ENCODE measurements around the gene HRH1.
"Not testable (repeated sequence)": the region's sequence is repeated elsewhere in the genome, so short reads cannot be mapped to it uniquely, and the experiment has no call there.

The HRH1 gene

DNA sequence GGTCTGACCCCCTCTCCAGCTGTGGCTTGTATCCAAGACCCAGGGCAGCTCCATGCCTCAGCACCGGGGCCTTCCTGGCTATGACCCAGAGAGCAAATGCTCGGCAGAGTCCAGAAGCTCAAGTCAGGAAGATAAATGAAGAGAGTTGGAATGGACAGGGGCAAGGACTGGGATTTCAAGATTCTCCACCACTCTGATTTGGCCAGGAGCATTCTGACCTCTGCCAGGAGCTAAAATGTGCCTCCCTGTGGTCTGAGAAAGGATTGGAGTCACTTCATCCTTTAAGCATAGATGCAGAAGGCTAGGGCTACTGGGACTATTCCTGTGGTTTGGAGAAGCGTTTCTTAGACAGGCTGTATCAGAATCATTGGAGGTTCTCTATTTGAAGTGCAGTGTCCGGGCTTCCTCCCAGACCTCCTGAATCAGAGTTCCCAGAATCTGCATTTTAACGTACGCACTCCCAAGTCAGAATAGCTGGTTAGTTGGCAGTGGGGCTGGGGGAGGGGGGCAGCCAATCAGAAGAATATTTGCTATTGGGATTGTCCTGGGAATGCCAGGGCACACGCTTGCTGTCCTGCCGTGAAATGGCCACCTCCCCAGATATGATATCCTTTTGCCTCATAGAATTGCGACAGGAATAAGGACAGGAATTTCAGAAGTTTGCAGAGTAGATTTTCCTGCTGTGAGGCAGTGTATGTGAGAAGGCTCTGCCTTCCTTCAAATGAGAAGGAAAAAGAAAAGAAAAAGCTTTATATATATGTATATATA, 57.4 kb downstream of the HRH1 start:
- no peak for DNase-seq

DNA sequence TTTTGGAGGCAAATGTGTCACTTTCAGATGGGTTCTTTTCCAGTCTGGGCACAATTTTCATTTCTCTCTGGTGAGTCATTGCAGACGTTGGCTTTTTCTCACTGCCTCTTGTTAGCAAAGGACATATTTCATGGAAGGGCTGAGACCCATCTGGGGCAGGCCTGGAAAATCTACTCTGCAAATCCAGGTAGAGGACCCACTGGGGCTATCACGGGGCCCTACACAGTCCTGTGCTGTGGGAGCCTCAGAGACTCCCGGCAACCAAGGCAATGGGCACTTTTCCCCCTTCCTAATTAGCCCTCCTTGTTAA, 58.0 kb downstream of the HRH1 start:
- no peak for DNase-seq

- no peak for DNase-seq
These were observed 58.5 kb downstream of the HRH1 start for GRCh38 chr3:11212784-11213183.

DNA sequence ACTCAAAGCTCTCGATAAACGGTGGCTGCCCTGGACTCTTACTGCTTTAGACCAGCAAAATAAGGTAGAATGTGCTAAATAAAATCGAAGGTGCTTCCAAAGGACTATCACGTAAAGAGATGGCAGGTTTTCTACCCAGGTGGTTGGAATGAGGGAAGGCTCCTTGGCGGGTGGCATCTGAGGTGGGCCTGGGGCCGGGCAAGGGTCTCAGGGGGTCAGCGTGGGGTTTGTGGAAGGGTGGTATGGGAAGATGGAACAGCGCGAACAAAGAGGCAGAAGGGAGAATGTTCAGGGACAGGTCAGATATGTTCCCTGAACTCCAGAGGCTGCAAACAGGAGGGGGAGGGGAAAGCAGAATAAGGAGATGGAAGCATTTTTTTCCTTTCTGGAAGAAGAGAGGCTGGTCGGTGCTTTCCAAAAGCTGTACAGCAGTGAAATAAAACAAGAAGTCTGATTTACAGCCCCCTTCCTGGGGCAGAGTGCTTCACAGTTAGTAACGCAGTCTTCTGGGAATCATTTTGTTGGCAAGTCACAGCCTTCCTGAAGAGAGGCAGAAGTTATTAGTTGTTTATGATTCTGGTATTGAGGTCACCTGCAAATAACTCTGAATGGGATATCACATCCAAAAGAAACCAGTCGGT, 59.6 kb downstream of the HRH1 start:
- no peak for DNase-seq

DNA sequence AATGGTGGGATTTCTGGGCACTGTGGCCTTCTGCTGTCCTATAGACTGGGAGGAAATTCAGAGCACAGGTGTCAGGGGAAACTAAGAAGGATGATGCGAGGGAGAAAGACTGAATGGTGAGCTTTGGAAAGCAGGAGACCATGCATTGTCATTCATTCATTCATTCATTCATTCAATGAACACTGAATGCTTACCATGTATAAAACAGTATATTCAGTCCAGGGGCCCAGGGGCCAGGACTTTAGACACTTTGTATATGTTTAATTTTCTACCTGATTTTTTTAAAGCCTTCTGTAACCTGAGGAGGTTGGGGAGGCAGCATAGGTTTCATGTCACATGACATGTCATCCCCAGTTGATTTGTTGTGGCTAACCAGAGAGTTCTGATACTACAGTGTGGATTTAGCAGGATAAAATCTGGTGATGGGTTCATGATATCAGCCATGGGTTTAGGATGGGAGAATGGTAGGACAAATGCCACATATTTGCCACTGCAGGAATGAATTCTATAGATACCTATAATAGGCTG, 60.2 kb downstream of the HRH1 start:
- DNase-seq = no peak

DNA sequence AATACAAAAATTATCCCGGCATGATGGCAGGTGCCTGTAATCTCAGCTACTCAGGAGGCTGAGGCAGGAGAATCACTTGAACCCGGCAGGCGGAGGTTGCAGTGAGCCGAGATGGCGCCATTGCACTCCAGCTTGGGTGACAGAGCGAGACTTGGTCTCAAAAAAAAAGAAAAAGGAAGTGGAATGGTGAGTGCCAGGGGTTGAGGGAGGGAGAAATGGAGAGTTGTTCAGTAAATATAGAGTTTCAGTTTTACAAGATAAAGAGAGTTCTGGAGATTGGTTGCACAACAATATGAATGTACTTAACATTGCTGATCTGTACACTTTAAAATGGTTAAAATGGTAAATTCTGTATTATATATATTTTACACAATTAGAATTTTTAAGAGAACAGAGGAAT, 63.1 kb downstream of the HRH1 start:
- not testable (repeated sequence) for DNase-seq

- DNase-seq = no peak
These were observed 65.9 kb downstream of the HRH1 start for GRCh38 chr3:11220230-11220629.

- no peak for DNase-seq
These were observed 67.6 kb downstream of the HRH1 start for GRCh38 chr3:11221818-11222415.

GRCh38 chr3:11224010-11224409, 69.7 kb downstream of the HRH1 start:
- no peak for DNase-seq

DNA sequence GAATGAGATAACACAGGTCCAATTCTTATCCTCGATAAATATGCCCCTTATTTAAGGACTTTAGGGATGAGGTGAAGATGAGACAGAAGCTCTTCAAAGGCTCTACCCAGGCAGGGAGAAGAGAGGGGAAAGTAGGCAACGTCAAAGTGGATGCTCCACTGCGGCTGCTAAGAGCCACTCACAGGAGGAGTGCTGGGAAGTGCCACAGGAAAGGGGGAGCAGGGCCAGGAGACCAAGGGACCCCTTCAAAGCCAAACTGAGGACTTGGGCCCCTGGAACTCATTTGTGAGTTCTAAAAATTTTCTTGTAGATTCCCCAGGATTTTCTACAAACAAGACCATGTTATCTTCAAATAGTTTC, 70.6 kb downstream of the HRH1 start:
- no peak for DNase-seq

GRCh38 chr3:11226042-11226370, 71.7 kb downstream of the HRH1 start:
- DNase-seq = no peak

DNA sequence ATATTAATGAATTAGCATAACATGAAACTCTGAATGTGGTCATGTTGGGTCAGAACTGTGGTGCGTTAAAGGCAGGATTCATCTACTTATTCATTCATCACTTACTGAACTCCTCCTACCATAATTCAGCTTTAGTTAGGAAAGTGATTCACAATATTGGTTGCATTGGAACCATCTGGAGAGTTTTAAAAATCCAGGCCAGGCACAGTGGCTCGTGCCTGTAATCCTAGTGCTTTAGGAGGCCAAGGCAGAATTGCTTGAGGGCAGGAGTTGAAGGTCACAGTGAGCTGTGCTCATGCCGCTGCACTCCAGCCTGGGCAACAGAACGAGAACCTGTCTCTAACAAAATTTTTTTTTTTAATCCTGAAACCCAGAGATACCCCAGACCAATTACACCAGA, 73.7 kb downstream of the HRH1 start:
- no peak for DNase-seq

- no peak for DNase-seq
These were observed 75.8 kb downstream of the HRH1 start for GRCh38 chr3:11230125-11230524.

DNA sequence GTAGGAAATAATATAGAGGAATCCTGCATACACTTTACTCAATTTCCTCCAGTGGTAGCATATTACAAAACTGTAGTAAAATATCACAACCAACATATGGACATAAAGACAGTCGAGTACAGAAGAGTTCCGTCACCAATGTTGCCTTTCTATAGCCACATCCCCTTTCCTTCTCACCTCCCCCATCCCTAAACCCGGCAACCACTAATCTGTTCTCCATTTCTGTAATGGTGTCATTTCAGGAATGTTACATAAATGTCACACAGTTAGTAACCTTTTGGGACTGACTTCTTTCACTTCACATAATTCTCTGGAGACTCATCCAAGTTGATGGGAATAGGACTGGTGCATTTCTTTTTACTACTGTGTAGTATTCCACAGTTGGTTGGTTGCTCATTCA, 76.5 kb downstream of the HRH1 start:
- DNase-seq = no peak

DNA sequence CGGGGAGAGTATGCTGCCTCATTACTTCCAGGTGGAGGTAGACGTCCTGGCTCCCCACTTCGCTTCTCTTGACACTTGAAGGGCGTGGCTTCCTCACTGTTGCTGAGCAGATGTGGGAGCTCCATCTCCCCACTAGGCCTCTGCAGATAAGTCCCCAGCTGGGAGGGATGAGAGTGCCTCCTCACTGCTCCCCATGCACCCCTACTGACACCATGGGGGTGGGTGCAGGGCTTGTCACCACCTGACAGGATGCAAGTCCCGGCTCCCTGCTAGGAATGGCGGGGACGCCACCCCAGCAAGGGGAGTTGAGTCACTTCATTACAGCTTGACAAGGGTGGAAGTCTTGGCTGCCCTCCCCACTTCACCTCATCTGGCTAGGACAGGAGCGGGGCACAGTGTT, 81.1 kb downstream of the HRH1 start:
- no peak for DNase-seq

DNA sequence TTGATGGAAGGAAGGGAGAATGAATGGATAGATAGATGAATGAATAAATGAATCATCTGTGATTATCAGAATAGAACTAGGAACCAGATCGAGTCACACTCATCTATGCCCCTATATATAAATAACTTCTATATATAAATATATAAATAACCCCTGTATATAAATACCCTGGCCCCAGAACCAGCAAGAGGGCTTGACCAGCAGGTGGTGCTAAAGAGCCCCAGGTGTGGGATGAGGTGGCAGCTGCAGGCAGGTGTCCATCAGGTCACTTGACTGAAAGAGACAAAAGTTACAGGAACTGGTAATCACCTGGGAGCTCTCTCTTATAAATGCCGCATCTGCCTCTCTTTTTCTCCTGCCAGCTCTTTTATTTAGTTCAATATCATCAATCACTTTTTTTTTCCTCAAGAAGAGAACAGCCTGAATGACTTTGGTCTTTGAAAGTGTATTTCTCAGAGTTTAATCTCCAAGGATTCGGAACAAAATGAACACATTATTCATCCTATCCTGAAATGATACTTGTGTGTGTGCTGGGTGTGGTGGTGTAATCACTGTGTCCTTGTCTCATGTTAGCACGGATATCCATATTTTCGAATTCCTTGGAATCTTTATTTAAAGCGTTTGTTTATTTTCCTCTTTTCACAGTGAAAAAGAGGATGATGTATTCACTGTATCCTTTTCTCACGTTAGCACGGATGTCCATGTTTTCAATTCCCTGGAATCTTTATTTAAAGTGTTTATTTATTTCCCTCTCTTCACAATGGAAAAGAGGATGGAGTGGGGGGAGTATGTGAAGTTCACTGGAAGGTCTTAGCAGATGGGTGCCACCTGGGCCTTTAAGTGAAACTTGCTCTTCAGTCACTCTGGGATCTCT, 82.5 kb downstream of the HRH1 start:
- peak; percentile 62 for DNase-seq

GRCh38 chr3:11238060-11238459, 83.8 kb downstream of the HRH1 start:
- no peak for DNase-seq

DNA sequence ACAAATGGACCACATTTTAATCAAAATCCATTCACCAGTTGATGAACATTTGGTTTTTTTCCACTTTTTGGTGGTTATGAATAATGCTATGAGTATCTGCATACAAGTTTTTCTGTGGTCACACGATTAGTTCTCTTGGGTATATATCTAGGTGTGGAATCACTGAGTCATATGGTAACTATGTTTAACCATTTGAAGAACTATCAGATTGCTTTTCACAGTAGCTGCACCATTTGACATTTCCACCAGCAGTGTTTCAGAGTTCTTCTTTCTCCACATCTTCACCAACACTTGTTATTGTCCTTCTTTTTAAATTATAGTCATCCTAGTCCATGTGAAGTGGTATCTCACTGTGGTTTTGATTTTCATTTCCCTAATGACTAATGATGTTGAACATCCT, 84.6 kb downstream of the HRH1 start:
- DNase-seq = no peak

- DNase-seq = no peak
These were observed 85.5 kb downstream of the HRH1 start for GRCh38 chr3:11239796-11240195.

DNA sequence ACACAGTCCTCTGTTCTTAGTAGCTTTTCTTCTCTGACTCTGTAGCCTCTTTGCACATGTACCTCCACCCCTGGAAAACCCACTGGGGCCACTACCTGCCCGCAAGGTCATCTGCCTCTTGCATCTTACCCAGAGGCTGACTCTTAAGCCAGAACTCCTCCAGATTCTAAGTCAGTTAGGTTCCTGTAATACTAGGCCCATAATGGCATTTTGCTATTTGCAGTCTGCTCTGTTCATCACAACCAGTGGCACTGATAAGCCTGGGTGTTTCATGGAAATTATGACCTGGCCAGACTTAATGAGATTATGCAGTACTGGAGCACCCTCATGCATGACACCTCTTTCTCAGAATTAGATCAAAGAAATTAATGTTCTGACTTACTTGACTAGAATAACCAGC, 86.2 kb downstream of the HRH1 start:
- no peak for DNase-seq

- DNase-seq = no peak
These were observed 89.9 kb downstream of the HRH1 start for GRCh38 chr3:11244121-11244677.

- DNase-seq = no peak
These were observed 91.0 kb downstream of the HRH1 start for GRCh38 chr3:11245276-11245675.

Data from central memory CD4-positive, alpha-beta T cell (primary cell).